ENCODE measurements around the gene IL18R1. TPM values are rescaled to one million over a fixed set of nuclear protein-coding genes. Genes with fewer than 3 reads are reported as not detected.

Gene IL18R1
- total RNA-seq, 1 donor, result 4.7 TPM

DNA sequence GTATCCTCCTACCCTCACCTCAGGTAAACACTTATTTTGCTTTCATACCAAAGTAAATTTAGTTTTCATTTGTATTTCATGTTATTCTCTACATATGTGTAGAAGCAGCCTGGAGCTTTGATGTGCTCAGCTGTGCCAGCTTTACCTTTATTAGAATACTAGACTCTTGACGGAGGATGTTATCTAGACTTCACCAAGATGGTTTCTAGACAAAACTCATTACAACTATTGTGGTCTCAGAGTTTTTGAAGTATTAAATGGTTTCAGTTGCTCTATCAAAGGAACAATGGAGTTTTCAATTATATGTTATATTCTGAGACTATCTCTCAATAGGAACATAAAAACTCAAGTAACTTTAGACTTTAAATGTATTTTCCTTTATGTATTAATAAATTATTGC is 62.4 kb downstream of the IL18R1 start:
- no peak for DNase-seq (ENCODE audit: low read depth)
- TF ChIP-seq, protein P1, sequence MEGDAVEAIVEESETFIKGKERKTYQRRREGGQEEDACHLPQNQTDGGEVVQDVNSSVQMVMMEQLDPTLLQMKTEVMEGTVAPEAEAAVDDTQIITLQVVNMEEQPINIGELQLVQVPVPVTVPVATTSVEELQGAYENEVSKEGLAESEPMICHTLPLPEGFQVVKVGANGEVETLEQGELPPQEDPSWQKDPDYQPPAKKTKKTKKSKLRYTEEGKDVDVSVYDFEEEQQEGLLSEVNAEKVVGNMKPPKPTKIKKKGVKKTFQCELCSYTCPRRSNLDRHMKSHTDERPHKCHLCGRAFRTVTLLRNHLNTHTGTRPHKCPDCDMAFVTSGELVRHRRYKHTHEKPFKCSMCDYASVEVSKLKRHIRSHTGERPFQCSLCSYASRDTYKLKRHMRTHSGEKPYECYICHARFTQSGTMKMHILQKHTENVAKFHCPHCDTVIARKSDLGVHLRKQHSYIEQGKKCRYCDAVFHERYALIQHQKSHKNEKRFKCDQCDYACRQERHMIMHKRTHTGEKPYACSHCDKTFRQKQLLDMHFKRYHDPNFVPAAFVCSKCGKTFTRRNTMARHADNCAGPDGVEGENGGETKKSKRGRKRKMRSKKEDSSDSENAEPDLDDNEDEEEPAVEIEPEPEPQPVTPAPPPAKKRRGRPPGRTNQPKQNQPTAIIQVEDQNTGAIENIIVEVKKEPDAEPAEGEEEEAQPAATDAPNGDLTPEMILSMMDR (IDR thresholded peaks at IDR 0.05; ENCODE audit: insufficient read depth, low read length), result no peak

DNA sequence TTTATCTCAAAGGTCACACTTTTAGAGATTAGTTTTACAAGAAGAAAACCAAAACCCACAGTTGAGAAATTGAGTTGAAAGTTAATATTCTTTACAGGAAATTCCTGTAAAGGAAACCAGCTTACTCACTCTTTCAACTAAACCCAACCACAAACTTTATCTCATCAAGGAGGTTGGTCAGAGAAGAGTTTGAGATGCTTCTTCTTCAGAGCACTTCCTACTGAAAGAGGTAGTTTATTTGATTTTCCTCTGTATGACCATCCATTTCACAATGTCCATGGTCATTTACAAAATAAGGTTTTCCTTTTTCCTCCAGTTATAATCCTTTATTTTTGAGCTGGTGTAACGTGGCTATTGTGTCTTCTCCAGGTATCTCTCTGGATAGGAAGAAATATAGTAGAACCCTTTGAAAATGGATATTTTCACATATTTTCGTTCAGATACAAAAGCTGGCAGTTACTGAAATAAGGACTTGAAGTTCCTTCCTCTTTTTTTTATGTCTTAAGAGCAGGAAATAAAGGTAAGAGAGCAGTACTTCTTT is 62.9 kb downstream of the IL18R1 start:
- no peak for DNase-seq (ENCODE audit: low read depth)
- TF ChIP-seq, protein P1 (IDR thresholded peaks at IDR 0.05; ENCODE audit: insufficient read depth, low read length), result no peak
- H3K4me3 ChIP-seq (ENCODE audit: low read depth, low read length), result no peak overlapping the region

More for the DNA sequence above, 62.4 kb downstream of the IL18R1 start:
- H3K4me3 ChIP-seq (ENCODE audit: low read depth, low read length), result no peak overlapping the region

DNA sequence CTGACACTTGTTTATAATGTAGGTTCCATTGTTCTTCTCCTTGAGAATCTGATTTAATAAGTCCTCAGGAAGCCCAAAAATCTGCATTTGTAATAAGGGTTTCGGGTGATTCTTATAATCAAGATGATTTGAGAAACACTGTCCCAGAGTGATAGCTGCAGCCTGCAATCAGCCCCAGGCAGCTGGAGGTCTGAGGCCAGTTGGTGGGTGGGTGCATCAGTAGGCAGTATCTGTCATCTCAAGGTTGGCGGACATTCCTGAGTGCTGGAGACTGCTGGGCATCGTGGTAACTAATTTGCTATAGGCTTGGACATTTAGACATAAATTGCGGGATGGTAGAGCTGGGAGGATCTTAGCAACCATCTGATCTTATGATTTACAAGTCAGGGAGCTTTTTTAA is 64.7 kb downstream of the IL18R1 start:
- H3K4me3 ChIP-seq (ENCODE audit: low read depth, low read length), result no peak overlapping the region
- TF ChIP-seq, protein P1 (IDR thresholded peaks at IDR 0.05; ENCODE audit: insufficient read depth, low read length), result no peak
- no peak for DNase-seq (ENCODE audit: low read depth)

DNA sequence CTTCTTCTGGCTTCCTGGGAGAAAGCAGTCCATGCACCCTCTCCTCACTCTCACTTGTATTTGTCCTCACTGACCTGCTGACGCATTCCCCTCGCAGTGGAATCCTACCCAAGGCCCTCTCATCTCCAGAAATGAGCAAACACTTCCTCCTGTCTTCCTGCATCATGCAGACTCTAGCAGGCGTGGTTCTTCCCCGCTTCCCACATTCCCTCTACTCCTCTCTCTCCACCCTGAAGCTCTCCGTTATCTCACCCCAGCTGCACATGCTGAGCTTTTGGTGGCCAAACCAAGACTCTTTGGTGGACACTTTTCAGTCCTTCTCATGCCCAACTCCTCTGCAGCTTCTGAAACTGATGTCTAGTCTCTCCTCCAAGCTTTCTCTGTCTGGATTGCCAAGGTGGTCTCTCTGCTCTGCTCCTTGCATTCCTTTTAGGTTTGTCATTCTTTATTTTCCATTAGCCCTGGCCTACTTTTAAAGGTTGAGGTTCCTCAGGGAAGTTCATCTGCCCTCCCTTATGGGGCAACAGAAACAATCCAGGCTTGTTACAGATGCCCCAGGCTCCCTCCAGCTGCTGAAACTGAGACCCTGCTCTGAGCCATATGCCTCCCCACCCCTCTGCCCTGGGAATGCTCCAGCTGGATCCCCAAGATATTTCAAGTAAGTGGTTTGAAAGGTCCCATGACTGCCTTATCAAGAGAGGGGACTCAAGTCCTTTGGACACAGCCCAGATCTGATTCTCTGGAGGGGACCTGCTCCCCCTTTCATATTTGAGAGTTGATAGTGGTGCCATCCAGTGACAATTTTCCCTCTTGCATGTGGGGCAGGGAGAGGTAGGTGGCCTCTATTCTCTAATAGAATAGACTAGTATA is 66.5 kb downstream of the IL18R1 start:
- TF ChIP-seq, protein P1 (IDR thresholded peaks at IDR 0.05; ENCODE audit: insufficient read depth, low read length), result no peak
- no peak overlapping the region for H3K4me3 ChIP-seq (ENCODE audit: low read depth, low read length)
- no peak for DNase-seq (ENCODE audit: low read depth)

DNA sequence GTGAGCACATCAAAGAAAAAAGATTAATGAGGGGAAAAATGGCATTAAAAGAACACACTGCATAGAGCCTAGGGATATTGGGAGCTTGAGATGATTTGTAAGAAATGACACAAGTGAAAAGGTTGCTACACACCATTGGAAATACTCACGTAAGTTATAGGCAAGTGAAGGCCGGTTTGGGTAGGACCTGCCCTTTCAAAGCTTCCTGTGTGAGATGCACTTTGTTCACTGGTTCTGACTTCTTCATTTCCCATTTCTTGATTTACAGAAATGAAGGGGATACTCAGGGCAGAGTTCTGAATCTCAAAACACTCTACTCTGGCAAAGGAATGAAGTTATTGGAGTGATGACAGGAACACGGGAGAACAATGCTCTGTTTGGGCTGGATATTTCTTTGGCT is 67.3 kb downstream of the IL18R1 start, which contains the start of gene IL18RAP:
TSS of gene IL18RAP (plus strand) at position 251 of the 400 bp plus-strand sequence. CDS start at position 369, 118 bp downstream.
- no peak within 1 kb of the TSS for H3K4me3 ChIP-seq (ENCODE audit: low read depth, low read length)
- TF ChIP-seq, protein P1 (IDR thresholded peaks at IDR 0.05; ENCODE audit: insufficient read depth, low read length), result no peak
- no peak for DNase-seq (ENCODE audit: low read depth)

DNA sequence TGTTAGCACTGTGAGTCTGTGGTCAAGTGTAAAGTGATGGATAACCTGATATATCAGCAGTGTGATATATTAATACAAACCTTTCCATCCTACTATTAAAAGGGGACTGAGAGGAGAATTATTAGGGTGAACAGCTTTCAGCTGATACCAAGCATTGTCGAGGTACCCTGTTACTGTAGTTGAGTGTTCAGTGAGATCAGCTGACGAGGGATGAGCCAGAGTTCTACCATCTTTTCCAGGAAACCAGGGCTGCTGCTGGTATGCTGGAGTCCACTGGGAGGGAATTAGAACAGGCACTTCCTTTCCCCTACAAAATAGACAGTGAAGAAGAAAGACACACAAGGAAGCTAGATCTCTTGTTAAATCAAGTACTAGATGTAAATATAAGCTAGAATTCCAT is 67.8 kb downstream of the IL18R1 start:
- H3K4me3 ChIP-seq (ENCODE audit: low read depth, low read length), result no peak overlapping the region
- DNase-seq (ENCODE audit: low read depth), result no peak
- TF ChIP-seq, protein P1 (IDR thresholded peaks at IDR 0.05; ENCODE audit: insufficient read depth, low read length), result no peak

Data from fibroblast of the aortic adventitia (primary cell).